Skeletal muscle tissue (tissue), 4 donors: ENCODE data around the gene IFNLR1. TPM values are rescaled to one million over a fixed set of nuclear protein-coding genes. Genes with fewer than 3 reads are reported as not detected.

Experiments used
- H3K27ac ChIP-seq: one replicate; pipeline ENCODE4 v1.7.0; 2013; ENCODE audit warnings: mild to moderate bottlenecking, low read depth, low read length, inconsistent platforms
- H3K27me3 ChIP-seq, 3 donors: one replicate each; pipeline ENCODE4 v1.7.0; 2013; ENCODE audit warnings: low read length in 3 of 3; ENCODE audit not compliant: control insufficient read depth in 3 of 3, insufficient read depth in 3 of 3
- H3K36me3 ChIP-seq, 3 donors: one replicate each; pipeline ENCODE4 v1.7.0; 2013; ENCODE audit warnings: low read length in 3 of 3; ENCODE audit not compliant: control insufficient read depth in 3 of 3, insufficient read depth in 3 of 3
- H3K4me1 ChIP-seq, 3 donors: one replicate each; pipeline ENCODE4 v1.7.0; 2013; ENCODE audit warnings: low read length in 3 of 3, mild to moderate bottlenecking in 3 of 3; ENCODE audit not compliant: control insufficient read depth in 3 of 3, insufficient read depth in 3 of 3
- H3K4me3 ChIP-seq, 3 donors: one replicate each; pipeline ENCODE4 v1.7.0; 2013; ENCODE audit warnings: low read length in 3 of 3
- H3K9ac ChIP-seq, 3 donors: one replicate each; pipeline ENCODE4 v1.7.0; 2013; ENCODE audit warnings: low read length in 3 of 3, mild to moderate bottlenecking in 3 of 3, moderate library complexity in 2 of 3, low read depth in 1 of 3
- H3K9me3 ChIP-seq, 3 donors: one replicate each; pipeline ENCODE4 v1.7.0; 2013; ENCODE audit warnings: low read length in 3 of 3; ENCODE audit not compliant: control insufficient read depth in 3 of 3
- total RNA-seq: library from RNA; depleted of rRNA; stranded (reverse); fragments of >200 nt; gene quantifications from one replicate; pipeline ENCODE4 v1.2.3, GENCODE V29; 2014
- donor health status: Osteomylitis.

Gene IFNLR1
- total RNA-seq, 1 donor from 2014 or later: not detected

- Histone ChIP-seq H3K36me3 (no peaks in the 10 kb centered on the region), H3K27ac (no peak overlapping the region), H3K4me1 (peaks cover 16 to 22% (median 19%) of the 10 kb centered on the region in 3 donors), H3K27me3 (peaks cover 0 to 6% (median 0%) of the 10 kb centered on the region in 3 donors), H3K4me3 (no peak overlapping the region), H3K9me3 (no peaks in the 10 kb centered on the region), H3K9ac (peak overlapping the region in 1 of 3 donors; percentile 40)
Observed at GRCh38 chr1:24120965-24121364, 66.1 kb downstream of the IFNLR1 start.

GRCh38 chr1:24119859-24120756 lies 67.0 kb downstream of the IFNLR1 start:
- Histone ChIP-seq H3K4me1 (peaks cover 11 to 14% (median 13%) of the 10 kb centered on the region in 3 donors), H3K27me3 (peaks cover 0 to 6% (median 0%) of the 10 kb centered on the region in 3 donors), H3K36me3 (no peaks in the 10 kb centered on the region), H3K9me3 (no peaks in the 10 kb centered on the region), H3K4me3 (peak overlapping the region in 1 of 3 donors; percentile 9), H3K27ac (no peak overlapping the region), H3K9ac (peak overlapping the region; percentile 15 to 40 (median 33))

GRCh38 chr1:24119489-24119858 lies 67.6 kb downstream of the IFNLR1 start:
- Histone ChIP-seq H3K9ac (no peak overlapping the region), H3K27ac (no peak overlapping the region), H3K4me3 (no peak overlapping the region)

GRCh38 chr1:24118410-24119242 lies 68.5 kb downstream of the IFNLR1 start:
- H3K9ac ChIP-seq: no peak overlapping the region
- no peak overlapping the region for H3K4me3 ChIP-seq
- H3K27me3 ChIP-seq: peaks cover 0 to 10% (median 2%) of the 10 kb centered on the region in 3 donors
- H3K27ac ChIP-seq: no peak overlapping the region
- H3K36me3 ChIP-seq: no peaks in the 10 kb centered on the region
- peaks cover 11 to 14% (median 12%) of the 10 kb centered on the region in 3 donors for H3K4me1 ChIP-seq
- no peaks in the 10 kb centered on the region for H3K9me3 ChIP-seq

More at GRCh38 chr1:24119489-24119858, 67.6 kb downstream of the IFNLR1 start:
- Histone ChIP-seq H3K36me3 (no peaks in the 10 kb centered on the region), H3K4me1 (peaks cover 11 to 14% (median 12%) of the 10 kb centered on the region in 3 donors), H3K27me3 (peaks cover 0 to 10% (median 0%) of the 10 kb centered on the region in 3 donors), H3K9me3 (no peaks in the 10 kb centered on the region)

GRCh38 chr1:24117722-24118409 lies 69.2 kb downstream of the IFNLR1 start:
- H3K27me3 ChIP-seq: peaks cover 0 to 10% (median 2%) of the 10 kb centered on the region in 3 donors
- H3K9ac ChIP-seq: no peak overlapping the region
- no peaks in the 10 kb centered on the region for H3K36me3 ChIP-seq
- H3K4me3 ChIP-seq: no peak overlapping the region
- peaks cover 13 to 14% (median 14%) of the 10 kb centered on the region in 3 donors for H3K4me1 ChIP-seq
- no peaks in the 10 kb centered on the region for H3K9me3 ChIP-seq
- H3K27ac ChIP-seq: no peak overlapping the region

- Histone ChIP-seq H3K27ac (no peak overlapping the region), H3K36me3 (no peaks in the 10 kb centered on the region), H3K9me3 (no peaks in the 10 kb centered on the region), H3K4me3 (no peak overlapping the region), H3K4me1 (peaks cover 20 to 21% (median 21%) of the 10 kb centered on the region in 3 donors), H3K27me3 (peaks cover 0 to 10% (median 2%) of the 10 kb centered on the region in 3 donors), H3K9ac (no peak overlapping the region)
Observed at GRCh38 chr1:24117132-24117531, 70.0 kb downstream of the IFNLR1 start.

GRCh38 chr1:24114753-24115152 lies 72.3 kb downstream of the IFNLR1 start:
- H3K36me3 ChIP-seq: peaks cover 0 to 4% (median 0%) of the 10 kb centered on the region in 3 donors
- H3K27me3 ChIP-seq: peaks cover 0 to 10% (median 2%) of the 10 kb centered on the region in 3 donors
- peaks cover 31 to 35% (median 31%) of the 10 kb centered on the region in 3 donors for H3K4me1 ChIP-seq
- H3K9ac ChIP-seq: no peak overlapping the region
- no peak overlapping the region for H3K4me3 ChIP-seq
- H3K27ac ChIP-seq: no peak overlapping the region
- no peaks in the 10 kb centered on the region for H3K9me3 ChIP-seq

GRCh38 chr1:24113641-24114033 lies 73.5 kb downstream of the IFNLR1 start:
- H3K27me3 ChIP-seq: peaks cover 0 to 7% (median 2%) of the 10 kb centered on the region in 3 donors
- peaks cover 0 to 9% (median 0%) of the 10 kb centered on the region in 3 donors for H3K36me3 ChIP-seq
- peaks cover 40 to 44% (median 41%) of the 10 kb centered on the region in 3 donors for H3K4me1 ChIP-seq
- no peak overlapping the region for H3K27ac ChIP-seq
- H3K4me3 ChIP-seq: no peak overlapping the region
- H3K9me3 ChIP-seq: no peaks in the 10 kb centered on the region
- H3K9ac ChIP-seq: no peak overlapping the region

GRCh38 chr1:24111996-24112779 lies 74.9 kb downstream of the IFNLR1 start, which contains the start of gene MYOM3:
MYOM3 (minus strand) TSS chr1:24112135; CDS start chr1:24108636, 3,499 bp downstream.
- H3K27ac ChIP-seq: peak within 1 kb of the TSS; percentile 98
- peak within 1 kb of the TSS; percentile 79 to 94 (median 81) for H3K4me3 ChIP-seq
- H3K27me3 ChIP-seq: peaks cover 0 to 7% (median 2%) of the 10 kb centered on the region in 3 donors
- H3K36me3 ChIP-seq: peaks cover 2 to 17% (median 9%) of the 10 kb centered on the region in 3 donors
- H3K4me1 ChIP-seq: peaks cover 54 to 58% (median 55%) of the 10 kb centered on the region in 3 donors
- peak within 1 kb of the TSS; percentile 89 to 98 (median 97) for H3K9ac ChIP-seq
- no peaks in the 10 kb centered on the region for H3K9me3 ChIP-seq
